C4-2B (cell line): ENCODE measurements around the gene FRMD4B.

Experiments used
- ZFX ChIP-seq: fragments of 450-650 bp; IDR thresholded peaks from 2 replicates; pipeline ENCODE4 v1.6.1; 2017
- TF ChIP-seq, protein P1 (sequence below): fragments of 450-650 bp; conservative IDR thresholded peaks from 2 replicates; pipeline ENCODE4 v1.5.1; 2017; ENCODE audit warnings: mild to moderate bottlenecking

- TF ChIP-seq, protein P1, sequence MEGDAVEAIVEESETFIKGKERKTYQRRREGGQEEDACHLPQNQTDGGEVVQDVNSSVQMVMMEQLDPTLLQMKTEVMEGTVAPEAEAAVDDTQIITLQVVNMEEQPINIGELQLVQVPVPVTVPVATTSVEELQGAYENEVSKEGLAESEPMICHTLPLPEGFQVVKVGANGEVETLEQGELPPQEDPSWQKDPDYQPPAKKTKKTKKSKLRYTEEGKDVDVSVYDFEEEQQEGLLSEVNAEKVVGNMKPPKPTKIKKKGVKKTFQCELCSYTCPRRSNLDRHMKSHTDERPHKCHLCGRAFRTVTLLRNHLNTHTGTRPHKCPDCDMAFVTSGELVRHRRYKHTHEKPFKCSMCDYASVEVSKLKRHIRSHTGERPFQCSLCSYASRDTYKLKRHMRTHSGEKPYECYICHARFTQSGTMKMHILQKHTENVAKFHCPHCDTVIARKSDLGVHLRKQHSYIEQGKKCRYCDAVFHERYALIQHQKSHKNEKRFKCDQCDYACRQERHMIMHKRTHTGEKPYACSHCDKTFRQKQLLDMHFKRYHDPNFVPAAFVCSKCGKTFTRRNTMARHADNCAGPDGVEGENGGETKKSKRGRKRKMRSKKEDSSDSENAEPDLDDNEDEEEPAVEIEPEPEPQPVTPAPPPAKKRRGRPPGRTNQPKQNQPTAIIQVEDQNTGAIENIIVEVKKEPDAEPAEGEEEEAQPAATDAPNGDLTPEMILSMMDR: no peak
- TF ChIP-seq ZFX: no peak
Observed at GRCh38 chr3:69207031-69207430, 178.9 kb downstream of the FRMD4B start.
